Neural cell (in vitro differentiated cells): Measurements from ENCODE around the gene TYROBP. TPM values are rescaled to one million over a fixed set of nuclear protein-coding genes. Genes with fewer than 3 reads are reported as not detected.

ENCODE experiments used
- H2AFZ ChIP-seq: fragments of 200-600, 300-800 bp; sonication (generic), shearing (Covaris generic); 2 replicates; pipeline ENCODE4 v1.6.0; 2014; ENCODE audit warnings: low read depth, mild to moderate bottlenecking, antibody characterized with exemption, low read length, moderate library complexity
- H3F3A ChIP-seq: fragments of 200-600 bp; shearing (Covaris generic); 2 replicates; pipeline ENCODE4 v1.6.1; 2016; ENCODE audit warnings: mild to moderate bottlenecking, moderate library complexity, mixed read lengths, antibody characterized with exemption, low read length; ENCODE audit not compliant: insufficient read depth, poor library complexity, severe bottlenecking
- H3K27ac ChIP-seq: fragments of 200-600, 300-800 bp; sonication (generic), shearing (Covaris generic); 2 replicates; pipeline ENCODE4 v1.5.1; 2014; ENCODE audit warnings: mild to moderate bottlenecking, low read length, moderate library complexity
- H3K27me3 ChIP-seq: fragments of 300-800, 200-600 bp; sonication (generic), shearing (Covaris generic); 2 replicates; pipeline ENCODE4 v1.6.0; 2014; ENCODE audit warnings: mild to moderate bottlenecking, low read depth, low read length, moderate library complexity; ENCODE audit not compliant: insufficient read depth
- H3K36me3 ChIP-seq: fragments of 300-800, 200-600 bp; sonication (generic), shearing (Covaris generic); 2 replicates; pipeline ENCODE4 v1.5.1; 2014; ENCODE audit warnings: mild to moderate bottlenecking, antibody characterized with exemption, low read length, moderate library complexity; ENCODE audit not compliant: insufficient read depth
- H3K4me2 ChIP-seq: fragments of 300-800, 200-600 bp; sonication (generic), shearing (Covaris generic); 2 replicates; pipeline ENCODE4 v1.6.0; 2014; ENCODE audit warnings: mild to moderate bottlenecking, low read length
- H3K4me3 ChIP-seq: fragments of 300-800, 200-600 bp; sonication (generic), shearing (Covaris generic); 2 replicates; pipeline ENCODE4 v1.5.1; 2014; ENCODE audit warnings: mild to moderate bottlenecking, low read length, moderate library complexity
- H3K79me2 ChIP-seq: fragments of 200-600 bp; shearing (Covaris generic); replicated peaks from 2 replicates; pipeline ENCODE4 v1.6.0; 2014; ENCODE audit warnings: mild to moderate bottlenecking, low read length, moderate library complexity; ENCODE audit not compliant: insufficient read depth
- H3K9ac ChIP-seq: fragments of 300-800, 200-600 bp; sonication (generic), shearing (Covaris generic); 2 replicates; pipeline ENCODE4 v1.6.1; 2016; ENCODE audit warnings: mild to moderate bottlenecking, low read length, mixed read lengths
- H3K9me2 ChIP-seq: fragments of 200-600 bp; shearing (Covaris generic); 2 replicates; pipeline ENCODE4 v1.6.1; 2016; ENCODE audit warnings: mild to moderate bottlenecking, low read length, mixed read lengths; ENCODE audit not compliant: insufficient read depth
- H3K9me3 ChIP-seq: fragments of 200-600, 300-800 bp; sonication (generic), shearing (Covaris generic); 2 replicates; pipeline ENCODE4 v1.6.1; 2016; ENCODE audit warnings: mild to moderate bottlenecking, mixed run types, low read length, moderate library complexity, mixed read lengths
- H4K20me1 ChIP-seq: fragments of 200-600 bp; shearing (Covaris generic); 2 replicates; pipeline ENCODE4 v1.6.1; 2016; ENCODE audit warnings: mild to moderate bottlenecking, mixed run types; ENCODE audit not compliant: insufficient read depth
- CTCF ChIP-seq: fragments of 450-650 bp; IDR thresholded peaks from 2 replicates; pipeline ENCODE4 v1.5.1; 2014; ENCODE audit warnings: antibody characterized with exemption, mild to moderate bottlenecking, moderate library complexity; ENCODE audit not compliant: poor library complexity, severe bottlenecking
- EP300 ChIP-seq: fragments of 450-650 bp; conservative IDR thresholded peaks from 2 replicates; pipeline ENCODE4 v1.6.1; 2014; ENCODE audit warnings: antibody characterized with exemption, mild to moderate bottlenecking, moderate library complexity; ENCODE audit not compliant: poor library complexity, severe bottlenecking
- EZH2 ChIP-seq: fragments of 200-600, 300-800 bp; shearing (Covaris generic), sonication (generic); IDR thresholded peaks from 2 replicates; pipeline ENCODE4 v1.6.1; 2014; ENCODE audit warnings: antibody characterized with exemption, low read length, borderline replicate concordance, mild to moderate bottlenecking; ENCODE audit not compliant: insufficient read depth, poor library complexity, severe bottlenecking
- MXI1 ChIP-seq: fragments of 450-650 bp; conservative IDR thresholded peaks from 2 replicates; pipeline ENCODE4 v1.6.1; 2014; ENCODE audit warnings: antibody characterized with exemption, mild to moderate bottlenecking; ENCODE audit not compliant: poor library complexity, severe bottlenecking
- POLR2AphosphoS5 ChIP-seq: IDR thresholded peaks from 2 replicates; pipeline ENCODE4 v1.6.1; 2012
- RAD21 ChIP-seq: fragments of 450-650 bp; conservative IDR thresholded peaks from 2 replicates; pipeline ENCODE4 v1.6.1; 2014; ENCODE audit warnings: antibody characterized with exemption, mild to moderate bottlenecking, moderate library complexity
- REST ChIP-seq: IDR thresholded peaks from 2 replicates; pipeline ENCODE4 v1.6.1; 2012; ENCODE audit warnings: borderline replicate concordance
- SMC3 ChIP-seq: fragments of 450-650 bp; conservative IDR thresholded peaks from 2 replicates; pipeline ENCODE4 v1.6.1; 2014; ENCODE audit warnings: antibody characterized with exemption, mild to moderate bottlenecking, moderate library complexity; ENCODE audit not compliant: poor library complexity
- TAF1 ChIP-seq: IDR thresholded peaks from 2 replicates; pipeline ENCODE4 v1.6.1; 2012; ENCODE audit warnings: low read depth
- polyA plus RNA-seq: library from polyadenylated mRNA; depleted of rRNA; stranded (reverse); fragments of >200 nt; gene quantifications from 2 replicates; pipeline ENCODE4 v1.2.3, GENCODE V29; 2014

Gene TYROBP
- polyA plus RNA-seq, 1 donor from 2014 or later, result not detected

- H4K20me1 ChIP-seq, result no peaks in the 10 kb centered on the region
- no peak overlapping the region for H3K4me3 ChIP-seq
- H3K4me2 ChIP-seq, result no peak overlapping the region
- H3K9me3 ChIP-seq, result no peaks in the 10 kb centered on the region
- no peak overlapping the region for H3K27ac ChIP-seq
- TF ChIP-seq TAF1, result no peak
- no peak for TF ChIP-seq POLR2AphosphoS5
- TF ChIP-seq RAD21, result no peak
- TF ChIP-seq REST, result no peak
- TF ChIP-seq MXI1, result no peak
- no peak for TF ChIP-seq SMC3
- no peak for TF ChIP-seq EZH2
- TF ChIP-seq CTCF, result no peak
- TF ChIP-seq EP300, result no peak
- H3K9me2 ChIP-seq, result no peaks in the 10 kb centered on the region
- no peak overlapping the region for H2AFZ ChIP-seq
- no peak overlapping the region for H3K9ac ChIP-seq
- H3K36me3 ChIP-seq, result no peaks in the 10 kb centered on the region
- peaks cover 2% of the 10 kb centered on the region for H3K79me2 ChIP-seq
- no peaks in the 10 kb centered on the region for H3K27me3 ChIP-seq
- no peaks in the 10 kb centered on the region for H3F3A ChIP-seq
These were observed 36.5 kb upstream of the TYROBP start for GRCh38 chr19:35944556-35944955.

GRCh38 chr19:35943321-35944301 is 35.5 kb upstream of the TYROBP start:
- Histone ChIP-seq H3K4me3 (no peak overlapping the region), H4K20me1 (no peaks in the 10 kb centered on the region), H3K9me3 (no peaks in the 10 kb centered on the region), H2AFZ (no peak overlapping the region), H3K9ac (no peak overlapping the region), H3K27ac (no peak overlapping the region), H3K9me2 (no peaks in the 10 kb centered on the region), H3K4me2 (no peak overlapping the region), H3K36me3 (no peaks in the 10 kb centered on the region), H3F3A (no peaks in the 10 kb centered on the region), H3K27me3 (no peaks in the 10 kb centered on the region), H3K79me2 (peaks cover 3% of the 10 kb centered on the region)
- TF ChIP-seq SMC3 (no peak), RAD21 (no peak), EP300 (no peak), TAF1 (no peak), MXI1 (no peak), CTCF (no peak), REST (no peak), EZH2 (no peak), POLR2AphosphoS5 (no peak)
